Activated T-helper 9 cell treated with anti-CD3 and anti-CD28 coated beads, Interleukin-2, amount 50 U/mL, for 16 hours (primary cell): Measurements from ENCODE around the gene ESYT1.
"Not testable (repeated sequence)": the region's sequence is repeated elsewhere in the genome, so short reads cannot be mapped to it uniquely, and the experiment has no call there.

Experiments
- DNase-seq: peaks from one replicate; pipeline ENCODE4 v3.0.0-alpha.2; 2020; ENCODE audit warnings: low read depth

The ESYT1 gene

DNA sequence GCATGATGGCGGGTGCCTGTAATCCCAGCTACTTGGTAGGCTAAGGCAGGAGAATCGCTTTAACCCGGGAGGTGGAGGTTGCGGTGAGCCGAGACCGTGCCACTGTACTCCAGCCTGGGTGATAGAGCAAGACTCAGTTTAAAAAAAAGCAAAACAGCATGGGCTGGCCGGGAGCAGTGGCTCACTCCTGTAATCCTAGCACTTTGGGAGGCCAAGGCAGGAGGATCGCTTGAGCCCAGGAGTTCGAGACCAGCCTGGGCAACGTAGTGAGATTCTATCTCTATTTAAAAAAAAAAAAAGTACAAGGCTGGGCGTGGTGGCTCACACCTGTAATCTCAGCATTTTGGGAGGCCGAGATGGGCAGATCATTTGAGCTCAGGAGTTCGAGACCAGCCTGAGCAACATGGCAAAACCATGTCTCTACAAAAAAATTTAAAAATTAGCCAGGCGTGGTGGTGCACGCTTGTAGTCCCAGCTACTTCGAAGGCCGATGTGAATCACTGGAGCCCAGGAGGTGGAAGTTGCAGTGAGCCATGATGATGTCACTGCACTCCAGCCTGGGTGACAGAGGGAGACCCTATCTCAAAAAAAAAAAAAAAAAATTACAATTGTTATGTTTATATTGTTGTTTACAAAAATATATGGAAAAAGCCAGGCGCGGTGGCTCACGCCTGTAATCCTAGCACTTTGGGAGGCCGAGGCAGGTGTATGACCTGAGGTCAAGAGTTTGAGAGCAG, 28.6 kb downstream of the ESYT1 start:
- not testable (repeated sequence) for DNase-seq

DNA sequence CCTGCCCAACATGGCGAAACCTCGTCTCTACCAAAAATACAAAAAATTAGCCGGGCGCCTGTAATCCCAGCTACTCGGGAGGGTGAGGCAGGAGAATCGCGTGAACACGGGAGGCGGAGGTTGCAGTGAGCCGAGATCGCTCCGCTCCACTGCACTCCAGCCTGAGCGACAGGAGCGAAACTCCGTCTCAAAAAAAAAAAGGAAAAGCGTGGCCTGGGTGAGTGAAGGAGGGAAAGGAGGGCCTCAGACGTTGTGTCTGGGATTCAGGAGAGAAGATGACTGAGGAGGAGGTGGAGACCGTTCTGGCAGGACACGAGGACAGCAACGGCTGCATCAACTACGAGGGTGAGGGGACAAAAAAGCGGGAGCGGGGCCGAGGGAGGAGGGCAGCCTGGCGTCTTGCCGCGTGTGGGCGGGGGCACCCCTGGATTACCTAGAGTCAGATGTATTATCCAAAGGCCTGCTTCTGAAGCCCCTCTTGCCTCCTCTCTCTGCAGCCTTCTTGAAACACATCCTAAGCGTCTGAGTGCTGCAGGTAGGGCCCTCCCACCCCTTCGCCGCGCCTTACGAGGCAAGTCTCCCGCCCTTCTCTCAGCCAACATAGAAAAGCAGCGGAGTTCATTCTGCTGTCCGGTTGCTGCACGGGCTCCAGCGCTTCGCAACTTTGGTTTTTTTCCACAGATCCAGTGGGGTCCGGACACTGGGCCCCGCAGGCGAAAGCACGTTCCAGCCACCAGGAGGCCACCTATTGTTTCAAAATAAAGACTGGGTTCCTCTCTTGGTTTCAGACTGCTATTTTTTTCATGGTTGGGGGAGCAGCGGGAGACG, 29.3 kb downstream of the ESYT1 start:
- peak; percentile 29 for DNase-seq

DNA sequence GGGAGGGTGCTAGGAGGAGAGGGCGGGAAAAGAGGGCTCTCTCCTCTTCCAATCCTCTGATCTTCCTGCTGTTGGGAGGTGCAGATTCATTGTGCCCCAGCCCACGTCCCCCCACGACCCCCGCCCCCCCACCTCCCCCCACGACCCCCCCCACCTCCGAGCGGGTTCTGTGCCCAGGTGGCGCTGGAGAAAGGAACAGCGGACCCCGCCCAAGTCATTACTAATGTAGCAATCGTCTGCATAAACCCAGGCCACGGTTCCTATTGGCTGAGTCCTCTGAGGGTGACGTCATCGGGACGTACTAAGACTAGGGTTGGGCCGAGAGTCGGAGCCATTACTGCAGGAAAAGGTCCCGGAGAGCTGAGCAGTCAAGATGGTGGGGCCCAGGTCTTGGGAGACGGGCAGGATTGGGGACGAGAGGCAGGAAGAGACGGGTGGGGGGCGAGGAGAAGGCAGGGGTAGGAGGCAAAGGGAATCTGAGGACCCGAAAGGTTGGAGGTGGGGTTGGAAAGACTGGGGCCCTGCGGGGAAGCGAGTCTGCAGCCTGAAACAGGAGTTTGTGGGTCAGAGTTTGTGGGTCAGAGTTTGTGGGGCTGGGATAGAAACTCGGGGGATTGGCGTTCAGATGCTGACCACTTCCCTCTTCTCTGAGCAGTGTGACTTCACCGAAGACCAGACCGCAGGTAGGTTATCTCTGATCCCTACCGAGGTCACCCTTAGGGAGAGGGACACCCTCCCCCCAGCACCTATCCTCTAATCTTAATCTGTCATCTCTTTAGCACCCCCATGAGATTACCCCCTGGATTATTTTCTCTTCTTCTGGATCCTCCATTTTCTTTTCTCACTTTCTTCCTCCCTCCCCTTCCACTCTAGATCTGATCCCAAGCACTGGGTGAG, 30.2 kb downstream of the ESYT1 start, which contains the start of gene MYL6:
Gene MYL6, plus strand, starts transcription at position 331 of the 897 bp plus-strand sequence. Its CDS starts 43 bp downstream, at position 374.
- DNase-seq: peak; percentile 79

DNA sequence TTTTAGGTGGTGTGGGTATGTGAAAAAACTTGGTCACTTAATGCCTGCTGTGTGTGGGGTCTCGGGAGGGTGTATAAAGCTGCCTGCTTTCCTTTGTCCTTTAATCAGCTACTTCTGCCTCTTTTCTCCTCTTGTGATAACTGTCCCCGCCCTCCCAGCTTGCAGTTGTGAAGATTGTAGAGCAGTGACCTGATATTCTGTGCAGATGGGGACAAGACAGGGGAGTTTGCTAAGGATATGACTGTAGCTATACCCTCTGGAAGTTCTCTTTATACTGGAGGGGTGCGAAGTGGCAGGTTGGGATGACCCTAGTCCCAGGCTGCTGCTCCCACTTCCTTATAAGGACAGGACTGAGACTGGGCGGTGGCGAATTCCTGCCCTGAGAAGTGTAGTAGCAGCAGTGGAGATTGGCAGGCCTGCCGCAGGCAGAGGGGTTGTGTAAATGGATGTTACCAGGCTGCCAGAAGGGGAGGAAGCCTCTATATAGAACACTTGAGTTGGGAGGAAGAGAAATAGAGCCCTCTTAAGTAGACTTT, 30.9 kb downstream of the ESYT1 start:
- DNase-seq: no peak

DNA sequence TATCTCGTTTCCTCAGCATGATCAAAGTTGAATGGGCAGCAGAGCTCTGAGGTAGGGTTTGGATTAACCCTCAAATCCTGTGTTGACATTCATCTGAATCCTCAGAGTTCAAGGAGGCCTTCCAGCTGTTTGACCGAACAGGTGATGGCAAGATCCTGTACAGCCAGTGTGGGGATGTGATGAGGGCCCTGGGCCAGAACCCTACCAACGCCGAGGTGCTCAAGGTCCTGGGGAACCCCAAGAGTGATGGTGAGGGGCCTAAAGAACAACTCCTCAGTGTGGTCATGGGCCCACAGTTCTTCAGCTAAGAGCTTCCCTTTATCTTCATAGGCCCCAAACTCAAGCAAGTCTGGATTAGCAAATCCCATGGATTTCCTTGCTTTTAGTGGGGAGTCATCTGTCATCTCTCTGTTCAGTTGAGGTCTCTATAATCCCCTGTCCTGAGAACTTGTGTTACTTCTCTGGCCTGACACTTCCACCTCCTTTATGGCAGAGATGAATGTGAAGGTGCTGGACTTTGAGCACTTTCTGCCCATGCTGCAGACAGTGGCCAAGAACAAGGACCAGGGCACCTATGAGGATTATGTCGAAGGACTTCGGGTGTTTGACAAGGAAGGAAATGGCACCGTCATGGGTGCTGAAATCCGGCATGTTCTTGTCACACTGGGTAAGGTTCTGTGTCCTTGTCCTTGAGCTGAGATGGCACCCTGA, 31.6 kb downstream of the ESYT1 start:
- DNase-seq: no peak

DNA sequence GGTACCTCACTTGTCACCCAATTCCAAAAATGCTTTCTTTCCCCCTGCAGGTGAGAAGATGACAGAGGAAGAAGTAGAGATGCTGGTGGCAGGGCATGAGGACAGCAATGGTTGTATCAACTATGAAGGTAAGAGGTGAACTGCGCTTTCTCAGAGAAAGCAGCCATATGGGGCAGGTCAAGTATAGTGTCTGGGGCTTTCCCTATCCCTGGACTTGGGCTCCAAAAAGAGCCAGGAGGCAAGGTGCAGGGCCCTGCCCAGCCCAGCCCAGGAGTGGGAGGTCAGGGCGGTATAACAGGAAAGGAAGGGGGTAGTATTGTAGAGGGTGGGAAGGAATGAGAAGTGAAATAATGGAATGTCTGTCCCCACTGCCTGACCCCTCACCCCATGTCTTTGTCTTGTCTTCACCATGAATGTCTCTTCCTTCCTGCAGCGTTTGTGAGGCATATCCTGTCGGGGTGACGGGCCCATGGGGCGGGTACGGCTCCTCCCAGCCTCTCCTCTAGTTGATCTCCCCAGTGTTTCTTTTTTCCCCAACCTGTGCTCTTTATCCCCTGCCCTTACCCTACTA, 32.2 kb downstream of the ESYT1 start:
- peak; percentile 33 for DNase-seq

DNA sequence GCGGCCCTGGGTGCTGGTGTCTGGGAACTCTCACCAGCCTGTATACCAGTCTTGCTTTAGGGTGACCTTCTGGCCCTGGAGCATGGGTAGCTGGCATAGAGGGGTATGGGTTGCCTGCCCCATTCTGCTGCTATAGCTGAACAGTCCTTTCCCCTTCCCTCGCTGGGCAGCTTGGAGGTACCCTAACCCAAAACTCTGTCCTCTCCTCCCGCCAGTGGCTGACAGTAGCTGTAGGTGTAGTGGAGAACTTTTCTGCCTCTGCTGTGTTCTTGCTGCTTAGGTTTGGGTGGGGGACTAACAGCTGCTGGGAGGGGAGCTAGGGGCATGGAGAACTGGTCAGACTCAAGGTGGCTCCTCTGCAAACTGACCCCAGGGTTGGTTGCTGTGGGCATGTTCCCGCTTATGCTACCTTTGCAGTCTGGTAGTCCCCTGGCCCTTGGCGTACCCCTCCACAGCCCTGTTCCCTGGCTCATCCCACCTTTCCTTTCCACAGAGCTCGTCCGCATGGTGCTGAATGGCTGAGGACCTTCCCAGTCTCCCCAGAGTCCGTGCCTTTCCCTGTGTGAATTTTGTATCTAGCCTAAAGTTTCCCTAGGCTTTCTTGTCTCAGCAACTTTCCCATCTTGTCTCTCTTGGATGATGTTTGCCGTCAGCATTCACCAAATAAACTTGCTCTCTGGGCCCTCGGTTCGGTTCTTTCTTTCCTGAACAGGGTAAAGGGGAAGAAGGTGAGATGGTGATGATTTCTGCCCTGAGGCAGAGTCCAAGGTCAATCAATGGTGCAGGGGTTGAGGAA, 33.0 kb downstream of the ESYT1 start:
- DNase-seq: no peak

DNA sequence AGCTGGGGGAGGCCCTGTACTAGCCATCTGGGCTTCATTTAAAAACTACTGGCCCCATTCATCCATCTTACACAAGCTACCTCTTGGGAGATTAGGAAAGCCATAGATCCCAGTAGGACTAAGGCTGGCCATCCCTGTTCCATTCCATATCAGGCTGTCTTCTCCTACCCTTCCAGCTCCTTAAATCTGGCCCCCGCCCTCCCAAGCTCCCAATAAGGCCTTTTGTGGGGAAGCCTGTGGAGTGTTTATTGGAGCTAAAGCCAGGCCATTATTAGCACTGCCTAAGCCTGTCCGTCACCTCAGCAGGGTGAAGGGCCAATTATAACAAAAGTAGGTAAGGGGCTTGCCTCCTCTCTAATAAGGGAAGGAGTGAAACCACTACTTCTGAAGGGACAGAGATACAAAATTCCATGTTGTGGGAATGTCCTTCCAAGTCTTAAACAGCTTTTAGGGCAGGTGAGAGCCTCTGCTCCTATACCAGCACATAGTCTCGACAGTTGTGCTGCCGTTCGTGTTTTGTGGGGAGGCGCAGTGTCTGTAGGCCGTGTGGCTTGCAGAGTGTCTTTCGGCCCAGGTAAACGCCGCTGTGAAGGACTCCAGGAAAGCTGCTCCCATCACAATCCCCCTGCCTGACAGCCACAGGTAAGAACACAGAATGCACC, 33.8 kb downstream of the ESYT1 start:
- no peak for DNase-seq

DNA sequence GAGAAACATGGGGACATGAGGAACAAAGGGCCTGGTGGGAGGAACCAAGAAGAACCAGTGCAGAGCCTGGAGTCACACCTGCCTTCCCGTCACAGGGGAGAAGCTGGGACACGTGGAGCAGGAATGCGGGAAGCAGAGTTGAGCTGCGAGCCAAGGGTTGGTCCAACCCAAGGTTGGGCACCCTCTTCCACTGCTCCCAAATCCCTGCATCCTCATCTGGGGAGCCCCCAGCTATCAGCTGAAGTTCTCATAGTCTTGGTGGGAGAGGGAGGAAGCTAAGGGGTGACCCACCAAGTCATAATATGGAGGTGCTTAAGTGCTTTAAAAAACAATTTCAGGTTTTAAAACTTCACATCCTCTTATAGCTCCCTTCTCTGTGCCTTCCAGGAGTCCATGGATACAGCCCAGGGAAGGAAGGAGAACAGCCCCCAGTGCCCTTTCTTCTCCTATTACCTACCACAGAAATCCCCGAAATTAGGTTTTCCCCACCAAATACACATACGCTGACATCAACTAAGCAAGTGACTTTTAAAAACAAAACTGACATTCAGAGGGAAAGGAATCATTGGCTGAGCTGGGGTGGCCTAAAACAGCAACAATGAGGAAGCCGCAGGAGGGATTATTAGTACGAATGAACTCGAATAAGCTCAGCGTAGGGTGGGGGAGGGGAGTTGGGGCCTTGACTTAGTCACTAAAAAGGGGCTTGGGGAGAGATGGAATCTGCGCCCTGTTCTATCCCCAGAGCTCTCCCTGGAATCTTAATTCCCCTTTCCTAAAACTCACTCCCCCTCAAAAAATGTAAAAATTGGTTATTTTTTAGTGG, 34.6 kb downstream of the ESYT1 start:
- DNase-seq: no peak

DNA sequence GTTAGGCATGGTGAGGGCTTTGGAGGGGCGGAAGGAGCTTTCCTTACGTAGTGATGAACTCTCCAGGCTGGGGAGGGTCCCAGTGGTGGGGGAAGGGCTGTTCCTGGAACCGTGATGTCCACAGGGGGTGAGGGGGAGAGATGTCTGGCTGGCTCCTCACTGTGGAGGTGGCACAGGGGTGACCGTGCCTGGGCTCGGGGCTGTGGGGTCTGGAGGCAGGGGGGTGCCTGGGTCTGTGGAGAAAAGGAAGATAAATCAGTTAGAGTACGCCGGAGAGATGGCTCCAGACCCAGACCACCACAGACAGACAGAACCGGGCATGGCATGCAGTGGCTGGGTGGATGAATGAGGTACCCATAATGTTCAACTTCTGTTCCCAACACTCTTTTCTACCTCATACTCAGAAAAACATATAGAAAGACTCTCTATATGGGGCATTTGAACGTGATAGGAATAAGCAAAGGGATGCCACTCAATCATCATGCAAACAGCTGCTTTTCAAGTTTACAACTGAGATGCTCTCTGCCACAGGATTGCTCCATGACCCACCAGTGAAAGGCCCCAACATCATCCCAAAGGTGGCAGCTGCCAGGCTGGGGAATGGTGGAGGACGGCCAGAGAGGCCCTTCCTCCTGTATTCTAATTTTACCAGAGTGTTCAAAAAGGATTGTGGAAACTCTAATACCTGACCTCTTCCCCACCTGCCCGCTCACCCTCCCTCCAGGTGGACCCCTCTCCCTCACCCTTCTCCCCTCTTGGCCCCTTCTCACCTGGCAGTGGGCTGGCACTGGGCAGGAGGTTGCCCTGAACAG, 35.7 kb downstream of the ESYT1 start:
- no peak for DNase-seq

DNA sequence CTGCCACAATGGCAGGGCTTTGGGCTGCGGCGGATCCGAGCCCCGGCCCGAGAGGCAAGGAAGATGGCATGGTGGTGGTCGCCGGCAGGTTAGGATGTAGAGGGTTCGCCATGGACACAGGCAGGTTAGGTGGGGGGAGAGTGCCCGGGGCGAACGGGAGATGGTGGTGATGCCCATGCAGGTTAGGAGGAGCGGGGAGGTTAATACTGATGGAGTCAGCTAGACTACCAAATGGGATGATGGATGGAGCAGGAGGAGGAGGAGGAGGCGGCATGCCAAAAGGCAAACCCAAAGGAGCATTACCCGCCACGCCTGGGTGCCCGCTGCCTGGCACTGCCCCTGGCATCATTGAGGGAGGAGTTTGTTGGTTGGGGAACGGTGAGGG, 36.3 kb downstream of the ESYT1 start:
- no peak for DNase-seq

DNA sequence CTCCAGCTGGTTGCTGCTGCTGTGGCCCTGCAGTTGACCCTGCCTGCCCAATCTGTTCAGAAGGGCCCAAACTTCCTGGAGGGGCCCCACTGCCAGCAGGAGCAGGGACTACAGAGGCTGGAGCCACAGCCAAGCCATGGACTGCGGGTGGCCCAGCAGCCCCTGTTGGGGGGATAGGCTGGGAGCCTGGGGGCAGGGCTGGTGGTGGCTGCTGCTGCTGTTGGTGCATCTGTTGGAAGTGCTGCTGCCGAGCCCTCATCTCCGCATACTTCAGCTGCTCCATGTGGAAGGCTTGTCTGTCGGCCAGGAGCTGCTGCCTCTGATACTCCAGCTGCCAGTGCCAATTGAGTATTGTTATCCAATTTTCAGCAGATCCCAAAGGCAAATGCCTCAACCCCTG, 37.3 kb downstream of the ESYT1 start:
- no peak for DNase-seq

DNA sequence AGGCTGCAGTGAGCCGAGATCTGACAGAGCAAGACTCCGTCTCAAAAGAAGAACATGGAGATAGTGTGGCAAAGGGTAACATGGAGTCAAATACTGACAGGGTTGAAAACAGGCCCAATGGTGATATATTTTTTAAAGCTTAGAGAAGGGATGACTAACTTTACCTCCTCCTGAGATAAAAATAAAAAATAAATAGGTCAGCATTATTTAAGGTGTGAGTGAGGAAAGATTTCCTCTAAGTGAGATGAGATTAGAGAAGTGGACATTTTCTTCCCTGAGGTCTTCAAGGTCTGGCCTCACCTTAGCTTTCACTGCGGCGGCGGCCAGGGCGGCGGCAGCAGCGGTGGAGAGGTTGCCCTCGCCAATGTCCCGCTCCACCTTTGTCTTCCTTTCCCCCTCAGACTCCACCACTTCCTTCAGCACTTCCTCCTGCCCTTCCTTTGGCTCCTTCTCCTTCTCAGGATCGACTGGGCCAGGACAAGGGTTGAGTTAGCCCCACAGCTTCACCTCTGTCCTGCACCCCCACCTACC, 41.2 kb downstream of the ESYT1 start:
- DNase-seq: no peak

DNA sequence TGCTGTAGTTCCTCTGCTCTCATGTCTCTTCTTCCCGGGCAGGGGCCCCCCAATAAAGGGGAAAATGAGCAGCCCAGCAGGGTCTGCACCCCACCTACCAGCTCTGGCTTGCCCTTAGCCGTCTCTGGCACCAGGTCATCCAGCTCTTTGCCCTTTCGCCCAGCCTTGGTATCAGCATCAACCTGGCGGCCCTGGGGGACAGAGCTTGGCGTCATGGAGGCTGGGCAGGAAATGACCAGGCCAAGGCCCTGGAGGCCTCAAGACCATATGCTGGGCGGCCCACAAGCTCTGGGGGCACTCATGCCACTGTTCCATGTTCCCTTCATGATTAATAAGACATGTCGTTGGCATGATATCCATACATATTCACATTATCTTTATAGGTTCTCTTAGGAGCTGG, 44.8 kb downstream of the ESYT1 start:
- DNase-seq: no peak

DNA sequence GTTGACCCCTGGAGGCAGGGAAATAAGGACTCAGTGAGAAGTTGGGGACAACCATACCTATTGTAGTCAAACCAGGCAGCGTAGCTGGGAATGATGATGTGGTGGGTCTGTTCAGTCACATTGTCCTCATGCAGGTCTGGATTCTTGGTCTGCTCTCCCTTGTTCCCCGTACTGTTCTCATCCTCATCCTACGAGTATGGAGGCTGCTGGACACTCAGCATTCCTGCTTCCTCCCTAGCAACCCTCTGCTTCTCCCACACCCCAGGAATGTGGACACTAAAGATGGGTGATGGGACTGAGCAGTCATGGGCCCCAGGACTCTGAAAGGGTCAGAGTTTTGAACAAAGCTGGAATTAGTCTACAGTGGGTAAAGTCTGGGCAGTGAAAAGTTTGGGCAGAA, 50.3 kb downstream of the ESYT1 start:
- no peak for DNase-seq

DNA sequence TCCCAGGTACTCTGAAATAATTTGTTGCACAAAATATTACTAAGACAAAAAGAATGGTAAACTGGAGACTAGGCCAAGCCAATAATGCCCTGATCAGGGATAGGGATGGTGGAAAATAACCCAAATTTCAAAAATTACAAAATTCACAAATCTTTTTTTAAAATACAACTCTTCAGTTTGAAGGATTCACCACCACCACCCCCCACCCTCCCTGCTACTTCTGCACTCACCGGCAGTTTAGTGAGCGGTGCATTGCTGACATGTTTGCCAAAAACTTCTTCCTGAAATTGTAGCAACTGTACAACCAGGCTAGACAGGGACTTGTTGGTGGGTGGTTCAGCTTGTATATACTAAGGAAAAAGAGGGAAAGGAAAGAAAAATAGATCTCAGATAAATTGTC, 58.9 kb downstream of the ESYT1 start:
- DNase-seq: no peak

DNA sequence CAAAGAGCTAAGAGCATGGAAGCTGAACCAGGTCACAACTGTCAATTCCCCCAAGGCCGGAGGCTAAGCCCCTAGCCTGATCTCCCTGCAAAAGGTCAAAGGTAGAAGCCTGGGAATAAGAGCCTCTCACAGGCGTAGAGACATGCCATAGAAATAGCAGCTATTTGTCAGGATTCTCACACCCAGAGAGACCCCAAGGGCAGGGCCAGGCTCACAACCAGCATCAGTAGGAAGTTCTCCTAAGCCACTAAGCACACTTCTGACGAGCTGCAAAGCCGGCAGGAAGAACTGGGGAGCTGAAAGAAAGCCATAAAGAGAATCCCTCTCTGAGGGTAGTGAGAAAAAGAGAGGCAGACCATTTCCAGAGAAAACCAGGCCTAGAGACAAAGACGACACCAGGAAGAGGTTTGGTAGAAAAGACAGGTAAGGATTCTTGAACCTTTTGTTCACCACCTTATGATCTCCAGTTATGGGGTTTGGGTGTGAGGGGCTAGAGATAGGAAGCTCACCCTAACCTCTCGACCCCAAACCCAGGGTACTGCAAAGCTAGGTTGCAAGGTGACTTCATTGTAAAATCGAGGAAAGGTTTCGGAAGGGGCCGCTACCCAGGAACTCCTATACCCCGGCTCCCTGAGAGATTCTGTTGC, 60.2 kb downstream of the ESYT1 start:
- DNase-seq: no peak
